GM21723 (cell line): ENCODE measurements around the gene TMEM150A.
"Not testable (repeated sequence)": the region's sequence is repeated elsewhere in the genome, so short reads cannot be mapped to it uniquely, and the experiment has no call there.

Experiments used
- ATAC-seq: cut with Tn5 transposase; IDR thresholded peaks from one replicate; pipeline ENCODE4 v1.9.1; 2021; ENCODE audit warnings: mild to moderate bottlenecking, moderate library complexity; ENCODE audit not compliant: unreplicated experiment

The TMEM150A gene

GRCh38 chr2:85577386-85578242 lies 24.9 kb downstream of the TMEM150A start, which contains the start of gene VAMP8:
VAMP8 (plus strand) TSS chr2:85577586; CDS start chr2:85577647, 61 bp downstream.
- ATAC-seq = peak; percentile 67

GRCh38 chr2:85577063-85577385 lies 25.5 kb downstream of the TMEM150A start:
- ATAC-seq = no peak

GRCh38 chr2:85575739-85576138 lies 26.8 kb downstream of the TMEM150A start:
- no peak for ATAC-seq

- no peak for ATAC-seq
Observed at GRCh38 chr2:85566265-85566664, 36.2 kb downstream of the TMEM150A start.

- ATAC-seq = no peak
Observed at GRCh38 chr2:85564144-85564563, 38.3 kb downstream of the TMEM150A start.

- peak; percentile 88 for ATAC-seq
Observed at GRCh38 chr2:85561280-85562212, 41.0 kb downstream of the TMEM150A start, which contains the start of gene GGCX. GGCX (minus strand) TSS chr2:85561493; CDS start chr2:85561428, 65 bp downstream.

- ATAC-seq = peak; percentile 15
Observed at GRCh38 chr2:85560812-85561279, 41.7 kb downstream of the TMEM150A start.

- ATAC-seq = not testable (repeated sequence)
Observed at GRCh38 chr2:85560403-85560726, 42.1 kb downstream of the TMEM150A start.

- ATAC-seq = no peak
Observed at GRCh38 chr2:85558160-85558559, 44.3 kb downstream of the TMEM150A start.

GRCh38 chr2:85557130-85557529 lies 45.4 kb downstream of the TMEM150A start:
- ATAC-seq = no peak

- no peak for ATAC-seq
Observed at GRCh38 chr2:85554980-85555612, 47.4 kb downstream of the TMEM150A start.

GRCh38 chr2:85553184-85553583 lies 49.3 kb downstream of the TMEM150A start:
- ATAC-seq = no peak

- ATAC-seq = peak; percentile 70
Observed at GRCh38 chr2:85551698-85552678, 50.5 kb downstream of the TMEM150A start.

- ATAC-seq = no peak
Observed at GRCh38 chr2:85550486-85550885, 52.0 kb downstream of the TMEM150A start.

- ATAC-seq = no peak
Observed at GRCh38 chr2:85549826-85550225, 52.7 kb downstream of the TMEM150A start.

- ATAC-seq = no peak
Observed at GRCh38 chr2:85549095-85549494, 53.4 kb downstream of the TMEM150A start.

GRCh38 chr2:85548608-85548900 lies 53.9 kb downstream of the TMEM150A start:
- no peak for ATAC-seq
